HK-2 (cell line): ENCODE results near the gene CHCHD2.
"Not testable (repeated sequence)": the region's sequence is repeated elsewhere in the genome, so short reads cannot be mapped to it uniquely, and the experiment has no call there.

Experiments
- DNase-seq: peaks from one replicate; pipeline ENCODE4 v3.0.0-alpha.2; 2018; ENCODE audit not compliant: unreplicated experiment

The CHCHD2 gene

GRCh38 chr7:56106108-56107073 is at the start of gene CHCHD2:
CHCHD2 (minus strand) TSS chr7:56106476; CDS start chr7:56106413, 63 bp downstream.
- peak; percentile 95 for DNase-seq

- not testable (repeated sequence) for DNase-seq
Observed at GRCh38 chr7:56131062-56131461, 24.8 kb upstream of the CHCHD2 start.

- DNase-seq: no peak
Observed at GRCh38 chr7:56127241-56127975, 21.1 kb upstream of the CHCHD2 start.

DNA sequence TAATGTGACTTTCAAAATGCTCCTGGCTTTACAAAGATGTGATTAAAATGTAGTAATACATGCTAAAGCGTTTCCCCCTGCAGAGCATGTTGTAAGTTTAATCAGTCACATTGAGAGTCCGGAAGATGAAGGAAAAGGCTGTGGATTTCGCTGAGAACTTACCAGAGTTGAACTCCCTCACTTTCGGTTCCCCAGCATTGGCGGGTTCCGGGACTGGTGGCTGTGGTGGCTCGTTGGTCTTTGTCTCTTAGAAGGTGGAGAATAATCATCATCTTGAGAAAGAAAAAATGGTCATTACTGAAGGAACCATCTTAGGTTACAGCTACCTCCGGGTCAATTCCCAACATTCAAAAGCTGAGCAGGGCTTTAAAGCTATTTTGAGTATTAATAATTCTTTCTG is 19.6 kb upstream of the CHCHD2 start:
- no peak for DNase-seq

DNA sequence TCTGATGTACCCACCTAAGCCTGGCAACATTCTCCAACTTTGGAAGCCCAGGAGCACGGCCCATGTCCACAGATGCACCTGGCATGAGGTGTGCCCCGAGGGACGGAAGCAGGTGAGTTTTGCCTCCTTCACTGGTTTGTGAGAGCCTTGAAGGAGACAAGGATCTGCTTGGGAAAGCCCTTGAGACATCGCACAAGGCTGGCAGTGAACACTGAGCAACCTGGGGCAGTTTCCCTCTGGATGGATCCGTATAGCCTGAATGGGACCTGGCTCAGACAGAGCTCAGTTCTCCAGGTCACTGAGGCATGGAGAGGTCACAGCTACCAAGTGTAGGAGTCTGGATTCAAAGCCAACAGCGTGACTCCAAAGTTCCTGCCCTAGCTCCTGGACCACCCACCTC is 18.7 kb upstream of the CHCHD2 start:
- DNase-seq: no peak

GRCh38 chr7:56121440-56121839 is 15.2 kb upstream of the CHCHD2 start:
- DNase-seq: no peak

- DNase-seq: no peak
Observed at GRCh38 chr7:56115852-56116538, 9.7 kb upstream of the CHCHD2 start, which contains the start of gene NUPR2. NUPR2 (minus strand) TSS chr7:56116417; CDS start chr7:56116314, 103 bp downstream.

DNA sequence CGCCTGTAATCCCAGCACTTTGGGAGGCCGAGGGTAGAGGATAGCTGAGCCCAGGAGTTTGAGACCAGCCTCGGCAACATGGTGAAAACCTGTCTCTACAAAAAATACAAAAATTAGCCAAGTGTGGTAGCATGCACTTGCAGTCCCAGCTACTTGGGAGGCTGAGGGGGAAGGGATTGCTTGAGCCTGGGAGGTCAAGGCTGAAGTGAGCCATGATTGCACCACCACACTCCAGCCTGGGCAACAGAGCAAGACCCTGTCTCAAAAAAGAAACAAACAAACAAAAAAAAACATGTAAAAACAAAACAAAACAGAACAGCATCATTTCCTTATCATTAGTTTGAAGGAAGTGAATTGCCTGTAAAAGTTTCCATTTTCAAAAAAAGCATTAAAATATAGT is 6.0 kb upstream of the CHCHD2 start:
- DNase-seq: not testable (repeated sequence)

GRCh38 chr7:56110611-56111010 is 4.3 kb upstream of the CHCHD2 start:
- no peak for DNase-seq

GRCh38 chr7:56107954-56108258 is 1.6 kb upstream of the CHCHD2 start:
- DNase-seq: no peak

DNA sequence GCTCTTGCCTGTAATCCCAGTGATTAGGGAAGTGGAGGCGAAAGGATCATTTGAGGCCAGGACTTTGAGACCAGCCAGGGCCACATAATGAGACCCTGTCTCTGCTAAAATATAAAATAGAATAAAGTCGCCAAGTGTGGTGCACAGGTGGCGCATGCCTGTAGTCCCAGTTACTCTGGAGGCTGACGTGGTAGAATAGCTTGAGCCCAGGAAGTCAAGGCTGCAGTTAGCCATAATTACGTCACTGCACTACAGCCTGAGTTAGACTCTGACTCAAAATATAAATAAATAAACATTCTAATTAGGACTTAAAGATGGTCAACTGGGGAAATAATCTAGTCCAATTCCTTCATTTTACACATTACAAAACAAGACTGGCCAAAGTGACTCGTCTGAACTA is 768 bp downstream of the CHCHD2 start:
- peak; percentile 25 for DNase-seq

DNA sequence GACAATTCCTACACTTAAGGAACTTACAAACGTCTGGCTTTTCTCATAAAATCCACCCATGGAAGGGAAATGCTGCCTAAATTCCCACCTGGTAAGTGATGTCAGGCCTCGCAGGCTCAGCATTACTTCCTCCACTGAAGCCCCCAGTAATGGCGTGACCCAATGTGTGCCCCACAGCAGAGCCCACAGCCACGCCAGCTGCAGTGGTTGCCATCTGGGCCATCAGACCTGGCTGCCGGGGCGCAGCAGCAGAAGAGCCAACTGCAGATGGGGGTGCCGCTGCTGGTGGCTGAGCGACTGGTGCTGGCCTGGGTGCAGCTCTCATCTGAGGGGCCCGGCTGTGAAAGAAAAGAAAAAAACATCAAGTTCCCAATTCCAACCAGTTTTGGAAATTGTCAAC is 2.1 kb downstream of the CHCHD2 start:
- DNase-seq: not testable (repeated sequence)

GRCh38 chr7:56099653-56100052 is 6.6 kb downstream of the CHCHD2 start:
- no peak for DNase-seq

DNA sequence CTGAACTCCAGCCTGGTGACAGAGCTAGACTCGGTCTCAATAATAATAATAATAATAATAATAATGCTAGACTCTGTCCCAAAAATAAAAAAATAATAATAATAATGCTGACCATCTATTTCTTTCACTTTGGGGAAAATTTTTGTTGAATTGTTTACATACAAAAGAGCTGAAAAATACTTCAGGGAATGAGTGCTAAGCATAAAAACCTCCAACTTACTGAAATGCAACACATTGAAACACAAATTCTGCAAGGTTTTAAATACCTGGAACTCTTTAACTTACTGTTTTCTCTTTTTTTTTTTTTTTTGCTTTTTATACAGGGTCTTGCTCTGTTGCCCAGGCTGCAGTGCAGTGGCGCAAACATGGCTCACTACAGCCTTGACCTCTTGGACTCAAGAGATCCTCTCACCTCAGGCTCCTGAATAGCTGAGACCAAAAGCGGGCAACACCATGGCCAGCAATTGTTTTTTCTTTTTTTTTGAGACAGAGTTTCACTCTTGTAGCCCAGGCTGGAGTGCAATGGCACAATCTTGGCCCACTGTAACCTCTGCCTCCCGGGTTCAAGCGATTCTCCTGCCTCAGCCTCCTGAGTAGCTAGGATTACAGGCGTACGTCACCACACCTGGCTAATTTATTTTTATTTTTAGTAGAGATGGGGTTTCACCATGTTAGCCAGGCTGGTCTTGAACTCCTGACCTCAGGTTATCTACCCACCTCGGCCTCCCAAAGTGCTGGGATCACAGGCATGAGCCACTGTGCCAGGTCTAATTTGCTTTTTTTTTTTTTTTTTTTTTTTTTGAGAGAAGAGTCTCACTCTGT is 7.9 kb downstream of the CHCHD2 start:
- not testable (repeated sequence) for DNase-seq

DNA sequence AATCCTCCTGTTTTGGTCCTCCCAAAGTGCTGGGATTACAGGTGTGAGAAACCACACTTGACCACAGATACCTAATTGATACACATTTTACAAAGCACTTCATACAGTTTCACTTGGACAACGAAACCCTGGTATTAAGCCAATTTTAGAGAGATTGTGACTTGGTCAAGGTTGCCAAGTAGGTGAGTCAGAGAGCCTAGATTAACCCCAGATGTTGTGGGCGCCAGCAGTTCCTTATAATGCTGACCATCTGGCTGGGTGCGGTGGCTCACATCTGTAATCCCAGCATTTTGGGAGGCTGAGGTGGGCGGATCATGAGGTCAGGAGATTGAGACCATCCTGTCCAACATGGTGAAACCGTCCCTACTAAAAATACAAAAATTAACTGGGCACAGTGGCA is 8.6 kb downstream of the CHCHD2 start:
- no peak for DNase-seq

- DNase-seq: peak; percentile 39
Observed at GRCh38 chr7:56092789-56093531, 13.3 kb downstream of the CHCHD2 start, which contains the start of gene PHKG1. PHKG1 (minus strand) TSS chr7:56092952; CDS start chr7:56088941, 4,011 bp downstream.

DNA sequence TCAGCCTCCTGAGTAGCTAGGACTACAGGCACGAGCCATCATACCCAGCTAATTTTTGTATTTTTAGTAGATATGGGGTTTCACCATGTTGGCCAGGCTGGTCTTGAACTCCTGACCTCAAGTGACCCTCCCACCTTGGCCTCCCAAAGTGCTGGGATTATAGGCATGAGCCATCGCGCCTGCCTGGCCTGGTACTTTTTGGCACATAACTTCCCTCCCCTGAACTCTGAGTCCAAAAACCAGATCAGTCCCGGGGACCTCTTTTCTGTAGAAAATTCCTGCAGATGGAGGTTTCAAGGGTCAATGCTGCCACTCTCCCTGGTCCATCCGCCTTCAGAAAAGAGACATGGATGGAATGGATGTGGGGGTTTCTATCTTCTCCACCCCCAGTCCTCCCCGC is 13.9 kb downstream of the CHCHD2 start:
- not testable (repeated sequence) for DNase-seq

- no peak for DNase-seq
Observed at GRCh38 chr7:56091591-56091990, 14.7 kb downstream of the CHCHD2 start.

- DNase-seq: no peak
Observed at GRCh38 chr7:56087445-56087844, 18.8 kb downstream of the CHCHD2 start.

- DNase-seq: no peak
Observed at GRCh38 chr7:56086761-56087160, 19.5 kb downstream of the CHCHD2 start.
